GM12892 (cell line): ENCODE results near the gene NBDY.
A peak's percentile ranks its signal among the peaks of the same experiment; 100 is the strongest.
"Not testable (repeated sequence)": the region's sequence is repeated elsewhere in the genome, so short reads cannot be mapped to it uniquely, and the experiment has no call there.

Experiments used
- DNase-seq: peaks from one replicate; pipeline ENCODE4 v3.0.0; 2011; ENCODE audit not compliant: insufficient read length
- FAIRE-seq: peaks from 2 replicates; lab custom pipeline; 2011; peaks lifted over from hg19 to GRCh38; lab: Jason Lieb, UNC
- POLR2A ChIP-seq: IDR thresholded peaks from 2 replicates; pipeline ENCODE4 v1.6.1; 2011; ENCODE audit warnings: low read depth, low read length, control low read depth
- POLR2AphosphoS5 ChIP-seq: IDR thresholded peaks from 2 replicates; pipeline ENCODE4 v1.6.1; 2011; ENCODE audit warnings: low read depth, low read length, control low read depth
- TAF1 ChIP-seq: IDR thresholded peaks from 2 replicates; pipeline ENCODE4 v1.6.1; 2011; ENCODE audit warnings: low read depth, mild to moderate bottlenecking, control low read depth, low read length, borderline replicate concordance

NBDY gene

GRCh38 chrX:56757327-56757726, 28.3 kb downstream of the NBDY start:
- DNase-seq (no peak), FAIRE-seq (peak; percentile 46)
- TF ChIP-seq POLR2A: no peak
- no peak for TF ChIP-seq POLR2AphosphoS5
- no peak for TF ChIP-seq TAF1

GRCh38 chrX:56758456-56758855, 29.4 kb downstream of the NBDY start:
- DNase-seq (no peak), FAIRE-seq (no peak)
- no peak for TF ChIP-seq POLR2AphosphoS5
- no peak for TF ChIP-seq TAF1
- no peak for TF ChIP-seq POLR2A

GRCh38 chrX:56759736-56760409, 30.8 kb downstream of the NBDY start:
- DNase-seq (no peak), FAIRE-seq (no peak)
- TF ChIP-seq POLR2A: no peak

- FAIRE-seq, DNase-seq: not testable (repeated sequence)
Measured at GRCh38 chrX:56760410-56761124, 31.5 kb downstream of the NBDY start.

- TF ChIP-seq TAF1 (no peak), POLR2AphosphoS5 (no peak), POLR2A (no peak)
- DNase-seq: no peak
- FAIRE-seq: peak; percentile 68
Measured at GRCh38 chrX:56761167-56761566, 32.1 kb downstream of the NBDY start.

- DNase-seq (no peak), FAIRE-seq (peak; percentile 97)
- no peak for TF ChIP-seq POLR2AphosphoS5
- no peak for TF ChIP-seq TAF1
- no peak for TF ChIP-seq POLR2A
Measured at GRCh38 chrX:56762220-56762619, 33.2 kb downstream of the NBDY start.

- no peak for TF ChIP-seq TAF1
- no peak for TF ChIP-seq POLR2AphosphoS5
- no peak for TF ChIP-seq POLR2A
- DNase-seq: no peak
- FAIRE-seq: peak; percentile 67
Measured at GRCh38 chrX:56762707-56763555, 33.9 kb downstream of the NBDY start.

GRCh38 chrX:56763556-56764152, 34.6 kb downstream of the NBDY start:
- no peak for FAIRE-seq
- TF ChIP-seq POLR2AphosphoS5: no peak
- no peak; the same call in 1 of the 2 replicates for TF ChIP-seq TAF1
- no peak for TF ChIP-seq POLR2A
- no peak for DNase-seq

GRCh38 chrX:56764153-56764974, 35.3 kb downstream of the NBDY start:
- no peak for TF ChIP-seq TAF1
- no peak for TF ChIP-seq POLR2AphosphoS5
- no peak for TF ChIP-seq POLR2A
- FAIRE-seq (peak; percentile 99), DNase-seq (no peak)

- FAIRE-seq (peak; percentile 48), DNase-seq (no peak)
- TF ChIP-seq POLR2AphosphoS5 (no peak), POLR2A (no peak), TAF1 (no peak)
Measured at GRCh38 chrX:56764975-56765791, 36.1 kb downstream of the NBDY start.
